HepG2 (cell line): ENCODE results near the gene GPR39. TPM values are rescaled to one million over a fixed set of nuclear protein-coding genes. Genes with fewer than 3 reads are reported as not detected.

Experiments
- ATF1 ChIP-seq: IDR thresholded peaks from 2 replicates; pipeline ENCODE4 v1.6.1; 2016; ENCODE audit warnings: mild to moderate bottlenecking, control low read depth
- CEBPG ChIP-seq: IDR thresholded peaks from 2 replicates; pipeline ENCODE4 v1.6.1; 2016
- JUN ChIP-seq: sonication (generic); formaldehyde crosslinking; IDR thresholded peaks from 2 replicates; pipeline ENCODE4 v1.4.0; 2020; ENCODE audit warnings: mild to moderate bottlenecking, missing genetic modification reagents
- JUND ChIP-seq: sonication (generic); formaldehyde crosslinking; IDR thresholded peaks from 2 replicates; pipeline ENCODE4 v1.8.0; 2022; ENCODE audit warnings: mild to moderate bottlenecking, missing genetic modification reagents
- SSRP1 ChIP-seq: IDR thresholded peaks from 2 replicates; pipeline ENCODE4 v1.6.1; 2016; ENCODE audit warnings: control low read depth
- ZBTB8A ChIP-seq: sonication (generic); formaldehyde crosslinking; IDR thresholded peaks from 2 replicates; pipeline ENCODE4 v1.4.0; 2020; ENCODE audit warnings: mild to moderate bottlenecking, low read depth, missing genetic modification reagents, borderline replicate concordance
- ZNF292 ChIP-seq: sonication (generic); formaldehyde crosslinking; IDR thresholded peaks from 2 replicates; pipeline ENCODE4 v1.8.1; 2022; ENCODE audit warnings: mild to moderate bottlenecking, low read depth, missing genetic modification reagents, borderline replicate concordance
- ZNF547 ChIP-seq: sonication (generic); formaldehyde crosslinking; IDR thresholded peaks from 2 replicates; pipeline ENCODE4 v1.5.1; 2020; ENCODE audit warnings: mild to moderate bottlenecking, missing genetic modification reagents
- polyA plus RNA-seq, 8 experiments: library from polyadenylated mRNA; depleted of rRNA in 3 of 8; stranded (reverse) in 7 of 8; unstranded in 1 of 8; fragments of >200 nt; fragmentation: Illumina TruSeq in 4 of 8; extraction: Trizol in 4 of 8; gene quantifications; 2 replicates each; pipeline versions ENCODE4 v1.2.1 to v1.2.3, GENCODE V29; 2011 to 2016; ENCODE audit warnings: low read depth in 4 of 8, missing spikeins in 1 of 8, mixed read lengths in 1 of 8; ENCODE audit not compliant: insufficient read depth in 1 of 8
- total RNA-seq, 5 experiments: library from RNA; depleted of rRNA; stranded (reverse); fragments of >200 nt; fragmentation: Illumina TruSeq; extraction: Trizol; gene quantifications; 2 replicates each; pipeline ENCODE4 v1.2.3, GENCODE V29; 2016; ENCODE audit warnings: low read depth in 1 of 5
- TF ChIP-seq, protein P1 (sequence below): IDR thresholded peaks from 2 replicates; pipeline ENCODE4 v1.6.1; 2016; ENCODE audit warnings: missing genetic modification reagents, missing compliant biosample characterization
- TF ChIP-seq, protein P2 (sequence below): sonication (generic); formaldehyde crosslinking; IDR thresholded peaks from 2 replicates; pipeline ENCODE4 v1.4.0; 2020; ENCODE audit warnings: missing genetic modification reagents
- TF ChIP-seq, protein P3 (sequence below): sonication (generic); formaldehyde crosslinking; IDR thresholded peaks from 2 replicates; pipeline ENCODE4 v1.5.0; 2020; ENCODE audit warnings: mild to moderate bottlenecking, missing genetic modification reagents, borderline replicate concordance
- TF ChIP-seq, protein P4 (sequence below): sonication (generic); formaldehyde crosslinking; IDR thresholded peaks from 2 replicates; pipeline ENCODE4 v1.4.0; 2020; ENCODE audit warnings: missing genetic modification reagents, borderline replicate concordance
- TF ChIP-seq, protein P5 (sequence below): sonication (generic); formaldehyde crosslinking; IDR thresholded peaks from 2 replicates; pipeline ENCODE4 v1.5.0; 2020; ENCODE audit warnings: missing genetic modification reagents
- TF ChIP-seq, protein P6 (sequence below): sonication (generic); formaldehyde crosslinking; IDR thresholded peaks from 2 replicates; pipeline ENCODE4 v1.4.0; 2020; ENCODE audit warnings: mild to moderate bottlenecking, missing genetic modification reagents

The GPR39 gene
- total and polyA plus RNA-seq, 2 of the 13 experiments (the other 11 are each of a cell fraction or from before 2014, with no cell fraction given): 0.16 to 0.62 TPM

DNA sequence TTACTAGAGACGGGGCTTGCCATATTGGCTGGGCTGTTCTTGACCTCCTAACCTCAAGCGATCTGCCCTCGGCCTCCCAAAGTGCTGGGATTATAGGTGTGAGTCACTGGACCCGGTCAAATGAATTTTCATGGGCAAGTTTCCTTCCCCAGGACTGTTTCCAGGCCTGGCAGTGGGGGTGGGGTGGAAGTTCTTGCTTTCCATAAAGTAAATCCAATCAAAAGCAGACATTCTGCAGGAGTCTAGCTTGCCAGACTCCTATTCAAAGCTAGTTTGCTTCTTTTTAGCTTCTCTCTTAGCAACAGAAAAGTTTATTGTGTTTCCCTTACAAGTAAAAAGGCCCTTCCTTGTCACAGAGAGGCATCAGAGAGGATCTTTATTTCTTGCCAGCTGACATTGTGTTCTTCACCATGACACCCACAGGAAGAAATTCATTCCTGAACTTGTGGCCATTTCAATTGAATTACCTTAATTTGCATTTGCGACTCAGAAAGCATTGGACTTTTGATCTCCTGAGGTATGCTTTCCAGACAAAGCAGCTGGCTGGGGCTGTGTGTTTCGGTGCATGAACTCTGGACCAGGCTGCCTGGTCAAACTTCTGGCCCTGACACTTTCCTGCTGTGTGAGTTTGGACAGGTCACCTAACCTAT, 215.5 kb downstream of the GPR39 start (continued):
- TF ChIP-seq, protein P1, sequence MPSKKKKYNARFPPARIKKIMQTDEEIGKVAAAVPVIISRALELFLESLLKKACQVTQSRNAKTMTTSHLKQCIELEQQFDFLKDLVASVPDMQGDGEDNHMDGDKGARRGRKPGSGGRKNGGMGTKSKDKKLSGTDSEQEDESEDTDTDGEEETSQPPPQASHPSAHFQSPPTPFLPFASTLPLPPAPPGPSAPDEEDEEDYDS (CRISPR knock-in tag): no peak
- TF ChIP-seq JUN (CRISPR knock-in tag): no peak
- no peak for TF ChIP-seq CEBPG
- no peak for TF ChIP-seq ATF1 (CRISPR knock-in tag)
- TF ChIP-seq, protein P2, sequence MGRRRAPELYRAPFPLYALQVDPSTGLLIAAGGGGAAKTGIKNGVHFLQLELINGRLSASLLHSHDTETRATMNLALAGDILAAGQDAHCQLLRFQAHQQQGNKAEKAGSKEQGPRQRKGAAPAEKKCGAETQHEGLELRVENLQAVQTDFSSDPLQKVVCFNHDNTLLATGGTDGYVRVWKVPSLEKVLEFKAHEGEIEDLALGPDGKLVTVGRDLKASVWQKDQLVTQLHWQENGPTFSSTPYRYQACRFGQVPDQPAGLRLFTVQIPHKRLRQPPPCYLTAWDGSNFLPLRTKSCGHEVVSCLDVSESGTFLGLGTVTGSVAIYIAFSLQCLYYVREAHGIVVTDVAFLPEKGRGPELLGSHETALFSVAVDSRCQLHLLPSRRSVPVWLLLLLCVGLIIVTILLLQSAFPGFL (CRISPR knock-in tag): no peak
- no peak for TF ChIP-seq ZNF547 (CRISPR knock-in tag)
- TF ChIP-seq, protein P3, sequence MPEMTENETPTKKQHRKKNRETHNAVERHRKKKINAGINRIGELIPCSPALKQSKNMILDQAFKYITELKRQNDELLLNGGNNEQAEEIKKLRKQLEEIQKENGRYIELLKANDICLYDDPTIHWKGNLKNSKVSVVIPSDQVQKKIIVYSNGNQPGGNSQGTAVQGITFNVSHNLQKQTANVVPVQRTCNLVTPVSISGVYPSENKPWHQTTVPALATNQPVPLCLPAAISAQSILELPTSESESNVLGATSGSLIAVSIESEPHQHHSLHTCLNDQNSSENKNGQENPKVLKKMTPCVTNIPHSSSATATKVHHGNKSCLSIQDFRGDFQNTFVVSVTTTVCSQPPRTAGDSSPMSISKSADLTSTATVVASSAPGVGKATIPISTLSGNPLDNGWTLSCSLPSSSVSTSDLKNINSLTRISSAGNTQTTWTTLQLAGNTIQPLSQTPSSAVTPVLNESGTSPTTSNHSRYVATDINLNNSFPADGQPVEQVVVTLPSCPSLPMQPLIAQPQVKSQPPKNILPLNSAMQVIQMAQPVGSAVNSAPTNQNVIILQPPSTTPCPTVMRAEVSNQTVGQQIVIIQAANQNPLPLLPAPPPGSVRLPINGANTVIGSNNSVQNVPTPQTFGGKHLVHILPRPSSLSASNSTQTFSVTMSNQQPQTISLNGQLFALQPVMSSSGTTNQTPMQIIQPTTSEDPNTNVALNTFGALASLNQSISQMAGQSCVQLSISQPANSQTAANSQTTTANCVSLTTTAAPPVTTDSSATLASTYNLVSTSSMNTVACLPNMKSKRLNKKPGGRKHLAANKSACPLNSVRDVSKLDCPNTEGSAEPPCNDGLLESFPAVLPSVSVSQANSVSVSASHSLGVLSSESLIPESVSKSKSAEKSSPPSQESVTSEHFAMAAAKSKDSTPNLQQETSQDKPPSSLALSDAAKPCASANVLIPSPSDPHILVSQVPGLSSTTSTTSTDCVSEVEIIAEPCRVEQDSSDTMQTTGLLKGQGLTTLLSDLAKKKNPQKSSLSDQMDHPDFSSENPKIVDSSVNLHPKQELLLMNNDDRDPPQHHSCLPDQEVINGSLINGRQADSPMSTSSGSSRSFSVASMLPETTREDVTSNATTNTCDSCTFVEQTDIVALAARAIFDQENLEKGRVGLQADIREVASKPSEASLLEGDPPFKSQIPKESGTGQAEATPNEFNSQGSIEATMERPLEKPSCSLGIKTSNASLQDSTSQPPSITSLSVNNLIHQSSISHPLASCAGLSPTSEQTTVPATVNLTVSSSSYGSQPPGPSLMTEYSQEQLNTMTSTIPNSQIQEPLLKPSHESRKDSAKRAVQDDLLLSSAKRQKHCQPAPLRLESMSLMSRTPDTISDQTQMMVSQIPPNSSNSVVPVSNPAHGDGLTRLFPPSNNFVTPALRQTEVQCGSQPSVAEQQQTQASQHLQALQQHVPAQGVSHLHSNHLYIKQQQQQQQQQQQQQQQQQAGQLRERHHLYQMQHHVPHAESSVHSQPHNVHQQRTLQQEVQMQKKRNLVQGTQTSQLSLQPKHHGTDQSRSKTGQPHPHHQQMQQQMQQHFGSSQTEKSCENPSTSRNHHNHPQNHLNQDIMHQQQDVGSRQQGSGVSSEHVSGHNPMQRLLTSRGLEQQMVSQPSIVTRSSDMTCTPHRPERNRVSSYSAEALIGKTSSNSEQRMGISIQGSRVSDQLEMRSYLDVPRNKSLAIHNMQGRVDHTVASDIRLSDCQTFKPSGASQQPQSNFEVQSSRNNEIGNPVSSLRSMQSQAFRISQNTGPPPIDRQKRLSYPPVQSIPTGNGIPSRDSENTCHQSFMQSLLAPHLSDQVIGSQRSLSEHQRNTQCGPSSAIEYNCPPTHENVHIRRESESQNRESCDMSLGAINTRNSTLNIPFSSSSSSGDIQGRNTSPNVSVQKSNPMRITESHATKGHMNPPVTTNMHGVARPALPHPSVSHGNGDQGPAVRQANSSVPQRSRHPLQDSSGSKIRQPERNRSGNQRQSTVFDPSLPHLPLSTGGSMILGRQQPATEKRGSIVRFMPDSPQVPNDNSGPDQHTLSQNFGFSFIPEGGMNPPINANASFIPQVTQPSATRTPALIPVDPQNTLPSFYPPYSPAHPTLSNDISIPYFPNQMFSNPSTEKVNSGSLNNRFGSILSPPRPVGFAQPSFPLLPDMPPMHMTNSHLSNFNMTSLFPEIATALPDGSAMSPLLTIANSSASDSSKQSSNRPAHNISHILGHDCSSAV (CRISPR knock-in tag): no peak
- TF ChIP-seq ZBTB8A (CRISPR knock-in tag): no peak
- TF ChIP-seq JUND (CRISPR knock-in tag): no peak
- TF ChIP-seq, protein P4, sequence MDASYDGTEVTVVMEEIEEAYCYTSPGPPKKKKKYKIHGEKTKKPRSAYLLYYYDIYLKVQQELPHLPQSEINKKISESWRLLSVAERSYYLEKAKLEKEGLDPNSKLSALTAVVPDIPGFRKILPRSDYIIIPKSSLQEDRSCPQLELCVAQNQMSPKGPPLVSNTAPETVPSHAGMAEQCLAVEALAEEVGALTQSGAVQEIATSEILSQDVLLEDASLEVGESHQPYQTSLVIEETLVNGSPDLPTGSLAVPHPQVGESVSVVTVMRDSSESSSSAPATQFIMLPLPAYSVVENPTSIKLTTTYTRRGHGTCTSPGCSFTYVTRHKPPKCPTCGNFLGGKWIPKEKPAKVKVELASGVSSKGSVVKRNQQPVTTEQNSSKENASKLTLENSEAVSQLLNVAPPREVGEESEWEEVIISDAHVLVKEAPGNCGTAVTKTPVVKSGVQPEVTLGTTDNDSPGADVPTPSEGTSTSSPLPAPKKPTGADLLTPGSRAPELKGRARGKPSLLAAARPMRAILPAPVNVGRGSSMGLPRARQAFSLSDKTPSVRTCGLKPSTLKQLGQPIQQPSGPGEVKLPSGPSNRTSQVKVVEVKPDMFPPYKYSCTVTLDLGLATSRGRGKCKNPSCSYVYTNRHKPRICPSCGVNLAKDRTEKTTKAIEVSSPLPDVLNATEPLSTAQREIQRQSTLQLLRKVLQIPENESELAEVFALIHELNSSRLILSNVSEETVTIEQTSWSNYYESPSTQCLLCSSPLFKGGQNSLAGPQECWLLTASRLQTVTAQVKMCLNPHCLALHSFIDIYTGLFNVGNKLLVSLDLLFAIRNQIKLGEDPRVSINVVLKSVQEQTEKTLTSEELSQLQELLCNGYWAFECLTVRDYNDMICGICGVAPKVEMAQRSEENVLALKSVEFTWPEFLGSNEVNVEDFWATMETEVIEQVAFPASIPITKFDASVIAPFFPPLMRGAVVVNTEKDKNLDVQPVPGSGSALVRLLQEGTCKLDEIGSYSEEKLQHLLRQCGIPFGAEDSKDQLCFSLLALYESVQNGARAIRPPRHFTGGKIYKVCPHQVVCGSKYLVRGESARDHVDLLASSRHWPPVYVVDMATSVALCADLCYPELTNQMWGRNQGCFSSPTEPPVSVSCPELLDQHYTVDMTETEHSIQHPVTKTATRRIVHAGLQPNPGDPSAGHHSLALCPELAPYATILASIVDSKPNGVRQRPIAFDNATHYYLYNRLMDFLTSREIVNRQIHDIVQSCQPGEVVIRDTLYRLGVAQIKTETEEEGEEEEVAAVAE: no peak
- TF ChIP-seq ZNF292 (CRISPR knock-in tag): peak; percentile 71; the same call in 1 of the 2 replicates
- TF ChIP-seq, protein P5, sequence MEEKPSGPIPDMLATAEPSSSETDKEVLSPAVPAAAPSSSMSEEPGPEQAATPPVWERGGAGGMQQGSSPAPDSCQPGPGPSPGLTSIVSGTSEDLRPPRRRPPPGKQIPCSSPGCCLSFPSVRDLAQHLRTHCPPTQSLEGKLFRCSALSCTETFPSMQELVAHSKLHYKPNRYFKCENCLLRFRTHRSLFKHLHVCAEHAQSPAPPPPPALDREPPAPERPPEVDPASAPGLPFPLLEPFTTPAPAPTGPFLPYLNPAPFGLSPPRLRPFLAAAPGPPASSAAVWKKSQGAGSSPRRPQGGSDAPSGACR (CRISPR knock-in tag): no peak
- TF ChIP-seq SSRP1 (CRISPR knock-in tag): no peak
- TF ChIP-seq, protein P6, sequence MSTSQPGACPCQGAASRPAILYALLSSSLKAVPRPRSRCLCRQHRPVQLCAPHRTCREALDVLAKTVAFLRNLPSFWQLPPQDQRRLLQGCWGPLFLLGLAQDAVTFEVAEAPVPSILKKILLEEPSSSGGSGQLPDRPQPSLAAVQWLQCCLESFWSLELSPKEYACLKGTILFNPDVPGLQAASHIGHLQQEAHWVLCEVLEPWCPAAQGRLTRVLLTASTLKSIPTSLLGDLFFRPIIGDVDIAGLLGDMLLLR (CRISPR knock-in tag): no peak
